GM23338 (cell line): ENCODE results near the gene L3MBTL4.

Source experiments
- CREB1 ChIP-seq: fragments of 250-450 bp; sonication (Bioruptor Pico); IDR thresholded peaks from 2 replicates; pipeline ENCODE4 v1.5.0; 2020; ENCODE audit warnings: low read depth, mild to moderate bottlenecking, moderate library complexity
- CTCF ChIP-seq, 2 experiments: fragments of 200-600 bp in 1 of 2; sonication (generic) in 1 of 2; conservative IDR thresholded peaks; 2 replicates each; pipeline versions ENCODE4 v1.5.1 to v1.6.1; 2016 to 2017; ENCODE audit warnings: antibody characterized with exemption in 2 of 2, low read depth in 2 of 2, mild to moderate bottlenecking in 2 of 2, moderate library complexity in 1 of 2
- EZH2 ChIP-seq: fragments of 200-600 bp; sonication (generic); IDR thresholded peaks from one replicate; pipeline ENCODE4 v1.8.0; 2017; ENCODE audit warnings: antibody characterized with exemption, mild to moderate bottlenecking, low read depth; ENCODE audit not compliant: unreplicated experiment
- EZH2phosphoT487 ChIP-seq: fragments of 200-600 bp; sonication (generic); IDR thresholded peaks from one replicate; pipeline ENCODE4 v1.8.1; 2018; ENCODE audit warnings: antibody characterized with exemption; ENCODE audit not compliant: unreplicated experiment
- JUNB ChIP-seq: IDR thresholded peaks from one replicate; pipeline ENCODE4 v1.6.1; 2016; ENCODE audit warnings: antibody characterized with exemption; ENCODE audit not compliant: unreplicated experiment
- NANOG ChIP-seq: IDR thresholded peaks from 2 replicates; pipeline ENCODE4 v1.6.1; 2016; ENCODE audit warnings: antibody characterized with exemption, borderline replicate concordance
- POLR2AphosphoS5 ChIP-seq: IDR thresholded peaks from 2 replicates; pipeline ENCODE4 v1.6.1; 2016; ENCODE audit warnings: antibody characterized with exemption, low read depth
- REST ChIP-seq: IDR thresholded peaks from one replicate; pipeline ENCODE4 v1.6.1; 2018; ENCODE audit warnings: antibody characterized with exemption; ENCODE audit not compliant: unreplicated experiment
- TF ChIP-seq, protein P1 (sequence below): IDR thresholded peaks from 2 replicates; pipeline ENCODE4 v1.6.1; 2016; ENCODE audit warnings: antibody characterized with exemption

DNA sequence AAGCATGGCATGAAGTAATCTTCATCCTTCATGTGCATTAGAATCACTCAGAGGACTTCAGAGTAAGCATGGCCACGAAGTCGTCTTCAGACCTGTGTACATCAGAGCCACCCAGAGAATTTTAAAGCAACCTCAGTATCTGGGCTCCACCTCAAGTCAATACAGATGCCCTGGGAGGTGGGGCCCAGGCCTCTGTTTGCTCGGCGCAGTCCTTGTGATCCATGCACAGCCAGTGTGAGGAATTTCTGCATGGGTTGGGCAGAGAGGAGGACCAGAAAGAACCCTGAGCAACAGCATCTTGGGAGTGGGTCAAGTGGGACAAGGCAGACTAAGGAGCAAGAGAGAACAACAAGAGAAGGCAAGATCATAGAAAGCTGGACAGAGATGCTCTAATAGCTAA is 299.0 kb downstream of the L3MBTL4 start:
- TF ChIP-seq CTCF (conservative IDR thresholded peaks at IDR 0.05; ENCODE audit: low read depth in 2 of 2) (no peak), CREB1 (CRISPR knock-in tag) (no peak), EZH2 (no peak), EZH2phosphoT487 (no peak), REST (no peak), POLR2AphosphoS5 (no peak), JUNB (no peak), NANOG (no peak)
- TF ChIP-seq, protein P1, sequence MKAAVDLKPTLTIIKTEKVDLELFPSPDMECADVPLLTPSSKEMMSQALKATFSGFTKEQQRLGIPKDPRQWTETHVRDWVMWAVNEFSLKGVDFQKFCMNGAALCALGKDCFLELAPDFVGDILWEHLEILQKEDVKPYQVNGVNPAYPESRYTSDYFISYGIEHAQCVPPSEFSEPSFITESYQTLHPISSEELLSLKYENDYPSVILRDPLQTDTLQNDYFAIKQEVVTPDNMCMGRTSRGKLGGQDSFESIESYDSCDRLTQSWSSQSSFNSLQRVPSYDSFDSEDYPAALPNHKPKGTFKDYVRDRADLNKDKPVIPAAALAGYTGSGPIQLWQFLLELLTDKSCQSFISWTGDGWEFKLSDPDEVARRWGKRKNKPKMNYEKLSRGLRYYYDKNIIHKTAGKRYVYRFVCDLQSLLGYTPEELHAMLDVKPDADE, result no peak
